SK-N-SH (cell line): ENCODE measurements around the gene ADGRB2. TPM values are rescaled to one million over a fixed set of nuclear protein-coding genes. Genes with fewer than 3 reads are reported as not detected.

ENCODE experiments used
- CTCF ChIA-PET: fragments of 300-600, 350-600 bp; formaldehyde crosslinking; extraction: SDS; loops from one replicate; lab custom pipeline; 2021; lab: Yijun Ruan, JAX
- POLR2A ChIA-PET: fragments of 350-600 bp; sonication (Branson Sonifier 250); formaldehyde crosslinking; extraction: SDS; loops from one replicate; lab custom pipeline; 2020; ENCODE audit warnings: antibody characterized with exemption, inconsistent platforms; lab: Yijun Ruan, JAX
- DNase-seq: peaks from one replicate; pipeline ENCODE4 v3.0.0; 2012
- H2AFZ ChIP-seq: fragments of 200-600 bp; sonication (generic); 2 replicates; pipeline ENCODE4 v1.8.1; 2016; ENCODE audit warnings: antibody characterized with exemption, mild to moderate bottlenecking, low read depth
- H3F3A ChIP-seq: fragments of 200-600 bp; sonication (generic); replicated peaks from 2 replicates; pipeline ENCODE3; 2016; ENCODE audit warnings: antibody characterized with exemption, mild to moderate bottlenecking; ENCODE audit not compliant: insufficient read depth
- H3K27ac ChIP-seq, 2 experiments: fragments of 200-500 bp in 1 of 2; fragments of 200-600 bp in 1 of 2; sonication (Bioruptor generic) in 1 of 2; sonication (generic), shearing (Covaris generic) in 1 of 2; 2 replicates each; pipeline versions ENCODE4 v1.5.1 to v1.6.1; 2014 to 2016; ENCODE audit warnings: low read depth in 2 of 2, inconsistent platforms in 1 of 2, low read length in 1 of 2, mild to moderate bottlenecking in 1 of 2, mixed read lengths in 1 of 2
- H3K27me3 ChIP-seq: fragments of 200-600 bp; sonication (generic), shearing (Covaris generic); 2 replicates; pipeline ENCODE4 v1.6.1; 2016; ENCODE audit warnings: mixed run types; ENCODE audit not compliant: insufficient read depth
- H3K36me3 ChIP-seq, 2 experiments: fragments of 200-500 bp in 1 of 2; fragments of 200-600 bp in 1 of 2; sonication (Bioruptor generic) in 1 of 2; sonication (generic) in 1 of 2; replicated peaks in 1 of 2; 2 replicates each; pipeline versions ENCODE3 to v1.5.1; 2014 to 2016; ENCODE audit warnings: low read length in 1 of 2, mild to moderate bottlenecking in 1 of 2; ENCODE audit not compliant: insufficient read depth in 2 of 2, control insufficient read depth in 1 of 2
- H3K4me1 ChIP-seq, 2 experiments: fragments of 200-500 bp in 1 of 2; fragments of 200-600 bp in 1 of 2; sonication (Bioruptor generic) in 1 of 2; sonication (generic), shearing (Covaris generic) in 1 of 2; 2 replicates each; pipeline versions ENCODE4 v1.5.1 to v1.6.1; 2014 to 2016; ENCODE audit warnings: low read depth in 1 of 2, low read length in 1 of 2, mixed run types in 1 of 2; ENCODE audit not compliant: insufficient read depth in 2 of 2, control insufficient read depth in 1 of 2
- H3K4me2 ChIP-seq: fragments of 200-600 bp; sonication (generic), shearing (Covaris generic); 2 replicates; pipeline ENCODE4 v1.6.1; 2017; ENCODE audit warnings: mixed run types
- H3K4me3 ChIP-seq, 2 experiments: fragments of 200-500 bp in 1 of 2; fragments of 200-600 bp in 1 of 2; sonication (Bioruptor generic) in 1 of 2; sonication (generic), shearing (Covaris generic) in 1 of 2; 2 replicates each; pipeline versions ENCODE4 v1.5.1 to v1.8.1; 2014 to 2016; ENCODE audit warnings: low read depth in 2 of 2, inconsistent platforms in 1 of 2, low read length in 1 of 2, mild to moderate bottlenecking in 1 of 2, mixed read lengths in 1 of 2, moderate library complexity in 1 of 2
- H3K79me2 ChIP-seq: fragments of 200-600 bp; sonication (generic); 2 replicates; pipeline ENCODE4 v1.8.1; 2017; ENCODE audit warnings: mild to moderate bottlenecking; ENCODE audit not compliant: insufficient read depth
- H3K9ac ChIP-seq: fragments of 200-600 bp; sonication (generic); 2 replicates; pipeline ENCODE4 v1.6.1; 2017; ENCODE audit warnings: mixed run types
- H3K9me2 ChIP-seq: fragments of 200-600 bp; sonication (generic); 2 replicates; pipeline ENCODE4 v1.6.1; 2017; ENCODE audit warnings: mixed run types
- H3K9me3 ChIP-seq: fragments of 200-600 bp; sonication (generic); 2 replicates; pipeline ENCODE4 v1.6.1; 2017; ENCODE audit warnings: mixed run types, mild to moderate bottlenecking, moderate library complexity
- H4K20me1 ChIP-seq: fragments of 200-600 bp; sonication (generic); 2 replicates; pipeline ENCODE4 v1.6.1; 2017; ENCODE audit warnings: mild to moderate bottlenecking, mixed run types; ENCODE audit not compliant: insufficient read depth
- CTCF ChIP-seq: fragments of 200-600 bp; sonication (generic); IDR thresholded peaks from 2 replicates; pipeline ENCODE4 v1.6.1; 2017; ENCODE audit warnings: antibody characterized with exemption, mild to moderate bottlenecking, moderate library complexity
- ELF1 ChIP-seq: IDR thresholded peaks from 2 replicates; pipeline ENCODE4 v1.4.0; 2012
- EP300 ChIP-seq, 2 experiments: IDR thresholded peaks; 2 replicates each; pipeline versions ENCODE4 v1.4.0 to v1.6.1; 2012; ENCODE audit warnings: borderline replicate concordance in 1 of 2, low read depth in 1 of 2, low read length in 1 of 2
- FOXJ3 ChIP-seq: sonication (generic); formaldehyde crosslinking; IDR thresholded peaks from 2 replicates; pipeline ENCODE4 v1.5.1; 2020; ENCODE audit warnings: mild to moderate bottlenecking, missing genetic modification reagents
- FOXM1 ChIP-seq: IDR thresholded peaks from 2 replicates; pipeline ENCODE4 v1.4.0; 2012; ENCODE audit warnings: low read depth, mild to moderate bottlenecking
- GATA2 ChIP-seq: sonication (generic); formaldehyde crosslinking; IDR thresholded peaks from 2 replicates; pipeline ENCODE4 v1.5.0; 2020; ENCODE audit warnings: mild to moderate bottlenecking, missing genetic modification reagents
- IRF3 ChIP-seq: fragments of 150-350 bp; IDR thresholded peaks from 2 replicates; pipeline ENCODE4 v1.6.1; 2016; ENCODE audit warnings: mild to moderate bottlenecking, low read depth, low read length
- JUND ChIP-seq: IDR thresholded peaks from 2 replicates; pipeline ENCODE4 v1.4.0; 2012
- MEF2A ChIP-seq: IDR thresholded peaks from 2 replicates; pipeline ENCODE4 v1.4.0; 2012; ENCODE audit warnings: low read depth, borderline replicate concordance
- NRF1 ChIP-seq: IDR thresholded peaks from 2 replicates; pipeline ENCODE4 v1.6.1; 2012; ENCODE audit warnings: low read depth, mild to moderate bottlenecking, low read length
- PBX3 ChIP-seq: IDR thresholded peaks from 2 replicates; pipeline ENCODE4; 2012
- RXRA ChIP-seq: IDR thresholded peaks from 2 replicates; pipeline ENCODE4 v1.4.0; 2012; ENCODE audit warnings: low read depth, mild to moderate bottlenecking, borderline replicate concordance
- SIN3A ChIP-seq: IDR thresholded peaks from 2 replicates; pipeline ENCODE4 v1.6.1; 2012; ENCODE audit warnings: low read depth, mild to moderate bottlenecking, low read length, moderate library complexity, borderline replicate concordance
- SMC3 ChIP-seq: IDR thresholded peaks from 2 replicates; pipeline ENCODE4 v1.6.1; 2012; ENCODE audit warnings: low read depth, low read length, improper control_type of control experiment
- TAF1 ChIP-seq: IDR thresholded peaks from 2 replicates; pipeline ENCODE4 v1.6.1; 2012; ENCODE audit warnings: low read depth, mild to moderate bottlenecking, low read length, moderate library complexity, borderline replicate concordance
- USF1 ChIP-seq: IDR thresholded peaks from 2 replicates; pipeline ENCODE4 v1.4.0; 2012; ENCODE audit warnings: low read depth, borderline replicate concordance
- YY1 ChIP-seq: IDR thresholded peaks from 2 replicates; pipeline ENCODE4 v1.4.0; 2012; ENCODE audit warnings: low read depth, mild to moderate bottlenecking
- WGBS: methylation state at CpG from one replicate; pipeline ENCODE4 v1.1.6; 2017; ENCODE audit warnings: low lambda C conversion rate; 5-methylcytosine and 5-hydroxymethylcytosine counted together
- polyA plus RNA-seq, 3 experiments: library from polyadenylated mRNA; depleted of rRNA; stranded (reverse); fragments of >200 nt; gene quantifications; 2 replicates each; pipeline ENCODE4 v1.2.3, GENCODE V29; 2012

ADGRB2 gene
- polyA plus RNA-seq, 1 of the 3 experiments (the other 2 are of a cell fraction) = 13.0 TPM

- ChIA-PET POLR2A (interaction anchor here (1.1 kb wide), 1 partner anchor 125 kb away, joined by 3 read pairs; no protein-coding TSS in a partner anchor), CTCF (interaction anchor here (1.0 to 21.1 kb wide), 12 partner anchors 10 to 227 kb away, joined by 3 to 707 read pairs (median 50); partner anchors contain the start of genes ADGRB2 and SPOCD1)
- Histone ChIP-seq H3K9me3 (no peaks in the 10 kb centered on the region), H2AFZ (no peak overlapping the region), H4K20me1 (no peaks in the 10 kb centered on the region), H3K4me1 (peaks cover 5 to 41% of the 10 kb centered on the region in 2 experiments; a peak in 3 of 4 replicates), H3K27ac (no peak overlapping the region), H3K9ac (no peak overlapping the region), H3K4me3 (no peak overlapping the region), H3K36me3 (no peaks in the 10 kb centered on the region), H3F3A (peaks cover 3% of the 10 kb centered on the region), H3K79me2 (no peaks in the 10 kb centered on the region; the same call in 1 of the 2 replicates), H3K27me3 (no peaks in the 10 kb centered on the region), H3K9me2 (no peaks in the 10 kb centered on the region), H3K4me2 (no peak overlapping the region)
- no peak for DNase-seq
- WGBS = 89% methylated on average over 7 of the region's 13 CpGs
- TF ChIP-seq EP300 (IDR thresholded peaks at IDR 0.05; ENCODE audit: borderline replicate concordance in 1 of 2, low read depth in 1 of 2, low read length in 1 of 2) = no peak
- no peak for TF ChIP-seq TAF1
- TF ChIP-seq RXRA = no peak
- no peak for TF ChIP-seq CTCF
- no peak for TF ChIP-seq SIN3A
- no peak for TF ChIP-seq ELF1
- TF ChIP-seq MEF2A = no peak
- no peak for TF ChIP-seq FOXJ3 (CRISPR knock-in tag)
- TF ChIP-seq GATA2 (CRISPR knock-in tag) = no peak
- TF ChIP-seq PBX3 = no peak
- TF ChIP-seq SMC3 = no peak
- no peak for TF ChIP-seq NRF1
- TF ChIP-seq USF1 = no peak
- no peak for TF ChIP-seq JUND
- TF ChIP-seq FOXM1 = no peak
- no peak for TF ChIP-seq IRF3
- no peak for TF ChIP-seq YY1
These were observed 27.2 kb upstream of the ADGRB2 start for GRCh38 chr1:31791131-31791858.
